Activated T-cell treated with anti-CD3 and anti-CD28 coated beads, Interleukin-2, amount 50 U/mL, for 1 hour (primary cell): Measurements from ENCODE around the gene C16orf87.

Experiments
- DNase-seq: peaks from one replicate; pipeline ENCODE4 v3.0.0-alpha.2; 2020

Gene C16orf87

GRCh38 chr16:46748775-46749705 lies 81.9 kb downstream of the C16orf87 start:
- no peak for DNase-seq

DNA sequence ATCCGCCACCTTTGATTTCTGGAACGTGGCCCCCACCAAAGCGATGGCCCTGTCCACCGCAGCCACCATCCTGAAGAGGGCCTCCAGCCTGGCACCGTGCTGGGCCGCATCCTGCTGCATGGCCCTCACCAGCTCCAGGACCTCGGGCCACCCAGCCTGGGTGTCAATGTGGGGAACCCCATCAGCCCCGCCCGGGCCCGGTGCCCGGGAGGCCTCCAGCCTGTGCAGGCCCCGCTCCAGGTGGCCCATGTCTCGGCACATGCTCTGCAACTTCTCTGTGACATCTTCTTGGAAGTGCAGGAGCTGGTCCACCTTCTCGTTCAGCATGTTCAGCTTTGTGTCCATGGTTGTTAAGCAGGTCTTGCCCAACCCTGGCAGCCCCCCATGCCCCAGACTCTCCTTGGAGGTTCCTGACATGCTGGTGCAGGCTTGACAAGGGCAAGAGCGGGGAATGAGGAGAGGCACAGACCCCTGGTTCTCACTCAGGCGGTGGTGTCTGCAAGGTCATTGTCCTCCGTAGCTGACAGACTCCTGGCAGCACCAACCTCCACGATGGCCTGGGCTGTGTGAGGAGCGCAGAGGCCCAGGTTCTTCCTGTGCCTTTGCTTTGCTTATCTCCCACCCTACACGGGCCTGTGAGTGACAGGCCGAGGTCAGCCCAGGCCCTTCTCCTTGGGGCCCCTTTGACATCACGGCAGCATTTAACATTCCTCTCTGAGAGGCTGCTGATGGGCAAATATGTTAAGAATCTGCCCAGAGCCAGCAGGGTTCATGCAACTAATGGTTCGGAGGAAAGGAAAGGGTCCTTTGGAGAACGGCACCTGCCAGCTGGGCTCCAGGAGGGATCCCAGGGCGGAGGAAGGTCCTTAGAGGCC lies 83.0 kb downstream of the C16orf87 start, which contains the start of gene MYLK3:
MYLK3 (minus strand) TSS at position 568 of the 875 bp plus-strand sequence; CDS start at position 417, 151 bp downstream.
- no peak for DNase-seq

GRCh38 chr16:46746821-46747776 lies 83.9 kb downstream of the C16orf87 start:
- no peak for DNase-seq
